GM06990 (cell line): ENCODE data around the gene ELSPBP1.

Experiments used
- DNase-seq: peaks from one replicate; pipeline ENCODE4 v3.0.0-alpha.2; 2011; ENCODE audit not compliant: insufficient read length; ENCODE audit errors: extremely low read depth
- H3K27me3 ChIP-seq: replicated peaks from 2 replicates; pipeline ENCODE4 v1.6.0; 2011; ENCODE audit warnings: low read length; ENCODE audit not compliant: control insufficient read depth, insufficient read depth
- H3K36me3 ChIP-seq: 2 replicates; pipeline ENCODE4 v1.5.1; 2011; ENCODE audit warnings: low read length; ENCODE audit not compliant: control insufficient read depth, insufficient read depth
- H3K4me3 ChIP-seq: replicated peaks from 2 replicates; pipeline ENCODE4 v1.5.1; 2011; ENCODE audit warnings: low read depth, mild to moderate bottlenecking, control low read depth, low read length
- CTCF ChIP-seq: IDR thresholded peaks from 2 replicates; pipeline ENCODE4 v1.5.1; 2011; ENCODE audit warnings: low read length, control low read depth, mild to moderate bottlenecking, inconsistent platforms; ENCODE audit not compliant: insufficient read depth, poor library complexity, severe bottlenecking

ELSPBP1 gene

GRCh38 chr19:48043675-48044258, 49.3 kb downstream of the ELSPBP1 start, which contains the start of gene CABP5:
CABP5 (minus strand) TSS chr19:48044079; CDS start chr19:48043922, 157 bp downstream.
- no peak for TF ChIP-seq CTCF
- DNase-seq: no peak

GRCh38 chr19:48044561-48044960, 50.1 kb downstream of the ELSPBP1 start:
- Histone ChIP-seq H3K27me3 (no peaks in the 10 kb centered on the region), H3K4me3 (no peak overlapping the region), H3K36me3 (no peaks in the 10 kb centered on the region)
- TF ChIP-seq CTCF: no peak
- no peak for DNase-seq

More at GRCh38 chr19:48043675-48044258, 49.3 kb downstream of the ELSPBP1 start, which contains the start of gene CABP5:
- Histone ChIP-seq H3K4me3 (no peak within 1 kb of the TSS), H3K27me3 (no peaks in the 10 kb centered on the region; the same call in 1 of the 2 replicates), H3K36me3 (no peaks in the 10 kb centered on the region)

GRCh38 chr19:48051335-48052033, 57.1 kb downstream of the ELSPBP1 start:
- no peak for DNase-seq
- no peak for TF ChIP-seq CTCF
- H3K27me3 ChIP-seq: no peaks in the 10 kb centered on the region

GRCh38 chr19:48053076-48053475, 58.6 kb downstream of the ELSPBP1 start:
- Histone ChIP-seq H3K27me3 (no peaks in the 10 kb centered on the region), H3K4me3 (no peak overlapping the region), H3K36me3 (no peaks in the 10 kb centered on the region)
- TF ChIP-seq CTCF: no peak
- no peak for DNase-seq

More at GRCh38 chr19:48051335-48052033, 57.1 kb downstream of the ELSPBP1 start:
- Histone ChIP-seq H3K36me3 (no peaks in the 10 kb centered on the region), H3K4me3 (no peak overlapping the region)

- H3K4me3 ChIP-seq: no peak overlapping the region
- TF ChIP-seq CTCF: no peak
- DNase-seq: no peak
- H3K27me3 ChIP-seq: no peaks in the 10 kb centered on the region
- H3K36me3 ChIP-seq: no peaks in the 10 kb centered on the region
Observed at GRCh38 chr19:48053856-48054255, 59.4 kb downstream of the ELSPBP1 start.
